ENCODE measurements around the gene HINT2.

Gene HINT2

GRCh38 chr9:35771943-35772342 lies 42.9 kb downstream of the HINT2 start:
- DNase-seq: no peak

GRCh38 chr9:35771534-35771933 lies 43.3 kb downstream of the HINT2 start:
- peak; percentile 28 for DNase-seq

GRCh38 chr9:35771075-35771433 lies 43.8 kb downstream of the HINT2 start:
- no peak for DNase-seq

GRCh38 chr9:35769763-35770162 lies 45.1 kb downstream of the HINT2 start:
- no peak for DNase-seq

GRCh38 chr9:35767458-35767857 lies 47.4 kb downstream of the HINT2 start:
- no peak for DNase-seq

- DNase-seq: no peak
Measured at GRCh38 chr9:35766997-35767396, 47.8 kb downstream of the HINT2 start.

GRCh38 chr9:35763803-35764202 lies 51.0 kb downstream of the HINT2 start:
- no peak for DNase-seq

- DNase-seq: no peak
Measured at GRCh38 chr9:35763181-35763580, 51.7 kb downstream of the HINT2 start.
